Choroid plexus epithelial cell (primary cell): ENCODE results near the gene EXOC3L1.

ENCODE experiments used
- DNase-seq: peaks from one replicate; pipeline ENCODE4 v3.0.0-alpha.2; 2010; ENCODE audit warnings: low read depth
- H3K4me3 ChIP-seq: 2 replicates; pipeline ENCODE4 v1.5.1; 2011; ENCODE audit warnings: low read depth, mild to moderate bottlenecking, control low read depth, low read length, moderate library complexity
- TF ChIP-seq, protein P1 (sequence below): conservative IDR thresholded peaks from 2 replicates; pipeline ENCODE4 v1.5.1; 2011; ENCODE audit warnings: low read depth, mild to moderate bottlenecking, control low read depth, inconsistent platforms, low read length, moderate library complexity

The EXOC3L1 gene

DNA sequence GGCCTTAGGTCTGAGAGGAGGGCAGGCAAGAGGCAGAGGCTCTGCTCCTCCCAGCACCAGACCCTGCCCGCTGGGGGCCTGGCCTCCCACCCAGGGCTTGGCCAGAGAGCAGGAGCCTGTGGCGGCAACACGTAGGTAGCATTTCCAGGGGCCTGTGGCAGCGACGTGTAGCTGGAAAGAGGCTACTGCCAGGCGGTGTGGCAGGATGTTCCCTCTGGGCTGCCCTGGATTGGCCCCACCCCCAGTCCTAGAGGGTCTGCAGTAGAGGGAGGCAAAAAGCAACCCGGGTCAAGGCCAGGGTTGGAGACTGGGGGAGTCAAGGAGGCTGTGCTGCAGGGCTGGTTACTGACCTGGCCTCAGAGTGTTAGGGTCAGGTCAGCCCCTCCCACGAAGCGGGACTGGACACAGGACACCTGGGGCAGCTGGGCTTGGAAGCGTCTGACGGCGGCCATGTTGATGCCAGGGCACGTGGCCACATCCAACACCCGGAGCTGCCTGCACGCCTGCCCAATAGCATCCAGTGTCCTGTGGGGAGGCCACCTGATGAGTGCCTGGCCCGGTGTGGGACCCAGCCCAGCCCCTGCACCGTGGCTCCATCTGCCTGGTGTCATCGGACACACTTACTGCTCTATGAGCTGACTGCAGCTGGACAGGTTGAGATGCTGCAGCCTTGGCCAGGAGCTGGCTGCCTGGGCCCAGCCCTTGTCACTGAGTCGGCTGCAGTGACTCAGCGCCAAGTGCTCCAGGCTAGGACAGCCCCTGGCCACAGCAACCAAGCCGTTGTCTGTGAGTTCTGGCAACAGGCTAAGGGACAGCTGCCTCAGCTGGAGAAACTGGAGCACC, 17.5 kb upstream of the EXOC3L1 start:
- TF ChIP-seq, protein P1, sequence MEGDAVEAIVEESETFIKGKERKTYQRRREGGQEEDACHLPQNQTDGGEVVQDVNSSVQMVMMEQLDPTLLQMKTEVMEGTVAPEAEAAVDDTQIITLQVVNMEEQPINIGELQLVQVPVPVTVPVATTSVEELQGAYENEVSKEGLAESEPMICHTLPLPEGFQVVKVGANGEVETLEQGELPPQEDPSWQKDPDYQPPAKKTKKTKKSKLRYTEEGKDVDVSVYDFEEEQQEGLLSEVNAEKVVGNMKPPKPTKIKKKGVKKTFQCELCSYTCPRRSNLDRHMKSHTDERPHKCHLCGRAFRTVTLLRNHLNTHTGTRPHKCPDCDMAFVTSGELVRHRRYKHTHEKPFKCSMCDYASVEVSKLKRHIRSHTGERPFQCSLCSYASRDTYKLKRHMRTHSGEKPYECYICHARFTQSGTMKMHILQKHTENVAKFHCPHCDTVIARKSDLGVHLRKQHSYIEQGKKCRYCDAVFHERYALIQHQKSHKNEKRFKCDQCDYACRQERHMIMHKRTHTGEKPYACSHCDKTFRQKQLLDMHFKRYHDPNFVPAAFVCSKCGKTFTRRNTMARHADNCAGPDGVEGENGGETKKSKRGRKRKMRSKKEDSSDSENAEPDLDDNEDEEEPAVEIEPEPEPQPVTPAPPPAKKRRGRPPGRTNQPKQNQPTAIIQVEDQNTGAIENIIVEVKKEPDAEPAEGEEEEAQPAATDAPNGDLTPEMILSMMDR: no peak
- H3K4me3 ChIP-seq: no peak overlapping the region
- DNase-seq: no peak

DNA sequence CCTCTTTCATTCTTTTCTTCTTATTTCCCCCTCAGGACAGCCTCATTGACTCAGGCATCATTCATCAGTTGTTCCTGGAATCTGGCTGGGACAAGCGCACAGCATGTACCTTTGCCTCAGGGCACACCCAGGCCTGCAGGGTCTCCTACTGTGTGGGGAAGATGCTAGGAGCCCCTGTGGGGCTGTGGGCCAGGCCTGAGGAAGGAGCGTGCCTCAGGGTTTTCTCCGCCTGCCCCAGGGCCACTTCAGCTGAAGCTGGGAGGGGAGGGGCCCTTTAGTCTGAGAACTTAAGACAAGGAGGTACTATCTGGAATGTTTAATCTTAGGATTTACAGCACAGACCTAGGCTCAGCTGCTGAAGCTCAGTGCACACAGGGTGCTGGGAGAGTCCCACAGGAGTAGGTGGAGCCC, 16.9 kb upstream of the EXOC3L1 start:
- H3K4me3 ChIP-seq: no peak overlapping the region
- no peak for DNase-seq
- TF ChIP-seq, protein P1: no peak

DNA sequence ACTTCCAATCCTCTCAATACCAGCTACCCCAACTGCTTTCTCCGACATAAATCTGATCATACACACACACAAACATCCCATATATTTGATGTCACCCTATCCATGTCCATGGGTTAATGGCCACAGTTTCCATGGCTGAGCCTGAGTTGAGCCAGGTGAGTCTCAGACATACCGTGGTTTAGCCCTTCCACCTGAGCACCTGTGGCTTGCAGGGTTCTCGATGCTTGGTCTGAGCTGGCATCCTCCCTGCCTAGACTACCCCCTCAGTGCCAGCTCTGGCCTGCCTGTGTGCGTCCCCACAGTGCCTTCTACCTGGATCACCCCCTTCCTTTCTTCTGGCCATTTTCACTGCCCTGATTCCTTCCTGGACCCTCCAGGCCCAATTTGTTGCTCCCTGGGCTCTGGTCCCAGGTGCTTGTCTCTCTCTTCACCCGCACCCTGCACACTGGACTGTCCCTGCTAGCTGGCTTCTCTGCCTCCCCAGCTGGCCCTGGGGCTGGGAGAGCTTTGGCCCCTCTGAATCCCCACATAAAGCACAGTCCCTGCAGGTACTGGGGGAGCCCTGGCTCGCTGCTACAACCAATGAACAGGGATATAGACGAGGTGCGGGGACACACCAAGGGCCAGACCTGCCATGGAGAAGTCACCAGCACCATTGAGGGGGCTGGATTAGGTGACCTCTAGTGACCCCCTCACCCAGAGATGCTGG, 16.3 kb upstream of the EXOC3L1 start:
- H3K4me3 ChIP-seq: no peak overlapping the region
- DNase-seq: no peak
- TF ChIP-seq, protein P1: no peak

DNA sequence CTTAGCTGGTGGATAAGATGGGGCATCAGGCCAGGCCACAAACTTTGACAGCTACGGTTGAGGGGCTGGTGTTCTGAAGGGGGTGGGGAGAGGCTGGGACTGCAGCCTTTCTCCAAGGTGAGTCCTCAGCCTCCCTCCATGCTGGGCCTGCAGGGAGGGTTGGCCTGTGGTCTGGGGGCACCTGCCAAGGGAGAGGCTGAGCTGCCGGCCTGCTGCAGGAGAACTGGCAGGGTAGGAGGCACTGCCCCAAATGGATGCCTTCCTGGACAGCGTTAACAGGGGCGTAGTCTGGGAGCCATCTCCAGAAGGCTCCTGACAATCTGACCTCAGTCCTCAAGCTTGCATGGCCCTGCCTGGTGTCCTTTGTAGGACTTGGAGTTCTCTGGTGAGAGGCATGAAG, 14.1 kb upstream of the EXOC3L1 start:
- DNase-seq: no peak
- TF ChIP-seq, protein P1: no peak

DNA sequence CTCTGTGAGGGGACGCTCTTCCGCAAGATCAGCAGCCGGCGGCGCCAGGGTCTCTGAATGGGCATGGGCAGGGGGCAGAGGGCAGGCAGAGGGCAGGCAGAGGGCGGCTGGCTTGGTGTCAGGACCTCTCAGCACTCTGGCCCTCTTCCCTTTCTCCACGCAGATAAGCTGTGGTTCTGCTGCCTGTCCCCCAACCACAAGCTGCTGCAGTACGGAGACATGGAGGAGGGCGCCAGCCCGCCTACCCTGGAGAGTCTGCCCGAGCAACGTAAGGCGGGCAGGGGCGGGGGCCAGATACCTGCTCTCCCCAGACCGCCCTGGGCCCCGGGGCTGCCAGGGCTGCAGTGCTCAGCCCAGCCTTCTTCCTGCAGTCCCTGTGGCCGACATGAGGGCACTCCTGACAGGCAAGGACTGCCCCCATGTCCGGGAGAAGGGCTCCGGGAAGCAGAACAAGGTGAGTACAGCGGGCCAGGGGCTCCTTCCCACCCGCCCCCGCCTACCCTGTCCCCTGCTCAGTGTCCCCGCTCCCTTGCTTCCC, 13.1 kb upstream of the EXOC3L1 start:
- DNase-seq: no peak
- H3K4me3 ChIP-seq: no peak overlapping the region
- TF ChIP-seq, protein P1: no peak

More for the DNA sequence above, 14.1 kb upstream of the EXOC3L1 start:
- no peak overlapping the region for H3K4me3 ChIP-seq

DNA sequence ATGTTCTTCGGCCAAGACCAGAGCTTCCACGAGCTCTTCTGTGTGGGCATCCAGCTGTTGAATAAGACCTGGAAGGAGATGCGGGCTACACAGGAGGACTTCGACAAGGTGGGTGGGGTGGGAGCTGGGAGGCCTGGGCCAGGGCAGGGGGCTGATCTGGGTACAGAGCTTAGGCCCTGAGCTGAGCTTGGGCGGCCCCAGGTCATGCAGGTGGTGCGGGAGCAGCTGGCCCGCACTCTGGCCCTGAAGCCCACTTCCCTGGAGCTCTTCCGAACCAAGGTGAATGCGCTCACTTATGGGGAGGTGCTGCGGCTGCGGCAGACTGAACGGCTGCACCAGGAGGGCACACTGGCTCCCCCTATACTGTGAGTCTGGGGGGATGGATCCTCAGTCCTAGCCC, 12.5 kb upstream of the EXOC3L1 start:
- TF ChIP-seq, protein P1: no peak
- DNase-seq: no peak
- H3K4me3 ChIP-seq: no peak overlapping the region
